ENCODE data around the gene CNN2.

DNA sequence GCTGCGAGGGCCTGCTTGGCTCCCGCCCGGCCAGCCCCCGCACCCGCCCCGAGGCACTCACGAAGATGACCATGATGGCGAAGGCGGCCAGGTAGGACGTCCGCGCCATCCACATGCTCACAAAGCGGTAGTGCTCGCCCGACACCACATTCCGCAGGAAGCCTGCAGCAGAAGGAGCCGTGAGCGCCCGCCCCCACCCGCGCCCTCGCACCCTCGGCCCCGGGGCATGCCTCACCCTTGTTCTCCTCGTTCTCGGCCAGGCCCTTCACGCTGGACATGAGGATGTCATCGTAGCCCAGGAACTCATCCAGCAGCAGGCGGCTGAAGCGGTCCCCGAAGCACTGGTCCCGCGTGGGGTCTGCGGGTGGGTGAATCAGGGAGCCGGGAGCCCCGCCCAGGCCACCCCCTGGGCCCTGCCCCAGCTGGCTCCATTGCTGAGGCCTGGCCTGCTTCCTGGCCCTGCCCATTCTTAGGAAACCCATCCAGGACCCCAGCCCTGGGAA is 14.5 kb upstream of the CNN2 start:
- TF ChIP-seq, protein P1, sequence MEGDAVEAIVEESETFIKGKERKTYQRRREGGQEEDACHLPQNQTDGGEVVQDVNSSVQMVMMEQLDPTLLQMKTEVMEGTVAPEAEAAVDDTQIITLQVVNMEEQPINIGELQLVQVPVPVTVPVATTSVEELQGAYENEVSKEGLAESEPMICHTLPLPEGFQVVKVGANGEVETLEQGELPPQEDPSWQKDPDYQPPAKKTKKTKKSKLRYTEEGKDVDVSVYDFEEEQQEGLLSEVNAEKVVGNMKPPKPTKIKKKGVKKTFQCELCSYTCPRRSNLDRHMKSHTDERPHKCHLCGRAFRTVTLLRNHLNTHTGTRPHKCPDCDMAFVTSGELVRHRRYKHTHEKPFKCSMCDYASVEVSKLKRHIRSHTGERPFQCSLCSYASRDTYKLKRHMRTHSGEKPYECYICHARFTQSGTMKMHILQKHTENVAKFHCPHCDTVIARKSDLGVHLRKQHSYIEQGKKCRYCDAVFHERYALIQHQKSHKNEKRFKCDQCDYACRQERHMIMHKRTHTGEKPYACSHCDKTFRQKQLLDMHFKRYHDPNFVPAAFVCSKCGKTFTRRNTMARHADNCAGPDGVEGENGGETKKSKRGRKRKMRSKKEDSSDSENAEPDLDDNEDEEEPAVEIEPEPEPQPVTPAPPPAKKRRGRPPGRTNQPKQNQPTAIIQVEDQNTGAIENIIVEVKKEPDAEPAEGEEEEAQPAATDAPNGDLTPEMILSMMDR (IDR thresholded peaks at IDR 0.05; ENCODE audit: poor library complexity, severe bottlenecking): no peak
- TF ChIP-seq EP300 (conservative IDR thresholded peaks at IDR 0.05; ENCODE audit: poor library complexity, severe bottlenecking) (no peak), POLR2AphosphoS5 (IDR thresholded peaks at IDR 0.05) (no peak), TAF1 (IDR thresholded peaks at IDR 0.05; ENCODE audit: low read depth) (no peak)
- TF ChIP-seq, protein P2, sequence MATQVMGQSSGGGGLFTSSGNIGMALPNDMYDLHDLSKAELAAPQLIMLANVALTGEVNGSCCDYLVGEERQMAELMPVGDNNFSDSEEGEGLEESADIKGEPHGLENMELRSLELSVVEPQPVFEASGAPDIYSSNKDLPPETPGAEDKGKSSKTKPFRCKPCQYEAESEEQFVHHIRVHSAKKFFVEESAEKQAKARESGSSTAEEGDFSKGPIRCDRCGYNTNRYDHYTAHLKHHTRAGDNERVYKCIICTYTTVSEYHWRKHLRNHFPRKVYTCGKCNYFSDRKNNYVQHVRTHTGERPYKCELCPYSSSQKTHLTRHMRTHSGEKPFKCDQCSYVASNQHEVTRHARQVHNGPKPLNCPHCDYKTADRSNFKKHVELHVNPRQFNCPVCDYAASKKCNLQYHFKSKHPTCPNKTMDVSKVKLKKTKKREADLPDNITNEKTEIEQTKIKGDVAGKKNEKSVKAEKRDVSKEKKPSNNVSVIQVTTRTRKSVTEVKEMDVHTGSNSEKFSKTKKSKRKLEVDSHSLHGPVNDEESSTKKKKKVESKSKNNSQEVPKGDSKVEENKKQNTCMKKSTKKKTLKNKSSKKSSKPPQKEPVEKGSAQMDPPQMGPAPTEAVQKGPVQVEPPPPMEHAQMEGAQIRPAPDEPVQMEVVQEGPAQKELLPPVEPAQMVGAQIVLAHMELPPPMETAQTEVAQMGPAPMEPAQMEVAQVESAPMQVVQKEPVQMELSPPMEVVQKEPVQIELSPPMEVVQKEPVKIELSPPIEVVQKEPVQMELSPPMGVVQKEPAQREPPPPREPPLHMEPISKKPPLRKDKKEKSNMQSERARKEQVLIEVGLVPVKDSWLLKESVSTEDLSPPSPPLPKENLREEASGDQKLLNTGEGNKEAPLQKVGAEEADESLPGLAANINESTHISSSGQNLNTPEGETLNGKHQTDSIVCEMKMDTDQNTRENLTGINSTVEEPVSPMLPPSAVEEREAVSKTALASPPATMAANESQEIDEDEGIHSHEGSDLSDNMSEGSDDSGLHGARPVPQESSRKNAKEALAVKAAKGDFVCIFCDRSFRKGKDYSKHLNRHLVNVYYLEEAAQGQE (IDR thresholded peaks at IDR 0.05; ENCODE audit: borderline replicate concordance): no peak

All from neural cell (in vitro differentiated cells).